Lower lobe of right lung (tissue), 2 donors: ENCODE measurements around the gene HELZ2. TPM values are rescaled to one million over a fixed set of nuclear protein-coding genes. Genes with fewer than 3 reads are reported as not detected.
A peak's percentile ranks its signal among the peaks of the same experiment; 100 is the strongest.

Source experiments
- ATAC-seq, 2 donors: fragments of 200-7000 bp; cut with Tn5 transposase; one replicate each; pipeline ENCODE4 v1.9.1; 2020 to 2022; ENCODE audit warnings: mild to moderate bottlenecking in 2 of 2, moderate library complexity in 2 of 2
- DNase-seq: peaks from one replicate; pipeline ENCODE4 v3.0.0-alpha.2; 2020
- H3K27ac ChIP-seq: fragments of 200-600 bp; one replicate; pipeline ENCODE4 v1.8.0; 2022
- H3K27me3 ChIP-seq: fragments of 200-600 bp; one replicate; pipeline ENCODE4 v1.8.0; 2022; ENCODE audit warnings: low read depth
- H3K36me3 ChIP-seq: fragments of 200-600 bp; one replicate; pipeline ENCODE4 v1.8.0; 2022; ENCODE audit warnings: mild to moderate bottlenecking
- H3K4me1 ChIP-seq: fragments of 200-600 bp; one replicate; pipeline ENCODE4 v1.8.0; 2022
- H3K4me3 ChIP-seq: fragments of 200-600 bp; one replicate; pipeline ENCODE4 v1.8.0; 2022; ENCODE audit warnings: mild to moderate bottlenecking
- H3K9me3 ChIP-seq: fragments of 200-600 bp; one replicate; pipeline ENCODE4 v1.8.0; 2022
- CTCF ChIP-seq: fragments of 200-600 bp; IDR thresholded peaks from one replicate; pipeline ENCODE4 v1.8.0; 2022; ENCODE audit warnings: antibody characterized with exemption, mild to moderate bottlenecking
- intact Hi-C: fragments of 100-400 bp; cut with DNase I; formaldehyde crosslinking; loops from one replicate; pipeline ENCODE4 v1.11.0; 2022
- total RNA-seq: library from RNA; stranded (reverse); fragmentation: NEBNext Ultra II Directional; extraction: Animal tissue kit (Norgen Biotek cat#: 25700); gene quantifications from one replicate; pipeline ENCODE4 v1.2.1, GENCODE V29; 2021
- donor health status: DM: no; HTN: yes; CAD: no; lungs with severe emphysema.

HELZ2 gene
- total RNA-seq, 1 donor from 2014 or later: 59.6 TPM

DNA sequence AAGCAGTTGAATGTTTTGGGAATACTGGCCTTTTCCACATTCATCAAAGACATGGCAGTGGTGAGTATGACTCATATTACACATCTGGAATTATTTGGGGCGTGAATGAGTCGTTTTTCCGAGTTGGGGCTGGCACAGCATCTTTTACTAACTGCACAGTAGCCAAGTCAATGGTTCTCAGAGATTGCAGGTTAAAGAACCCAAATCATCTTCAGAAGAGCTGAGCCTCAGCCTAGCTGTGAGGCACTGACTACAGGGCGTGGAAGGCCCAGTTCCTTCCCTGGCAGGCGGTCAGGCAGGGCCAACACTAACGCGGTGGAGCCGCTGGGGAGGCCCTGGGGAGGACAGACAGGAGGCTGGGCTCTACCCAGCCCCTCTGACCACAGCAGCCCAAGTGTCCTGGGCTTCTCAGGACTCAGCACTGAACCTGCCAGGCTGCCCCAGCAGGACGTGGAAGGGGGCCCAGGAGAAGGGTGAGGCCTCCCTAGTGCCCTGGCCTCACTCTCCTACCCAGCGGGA is 20.1 kb upstream of the HELZ2 start:
- Histone ChIP-seq H3K36me3 (peaks cover 86% of the 10 kb centered on the region), H3K27me3 (no peaks in the 10 kb centered on the region), H3K4me1 (no peaks in the 10 kb centered on the region), H3K4me3 (no peak overlapping the region), H3K9me3 (no peaks in the 10 kb centered on the region), H3K27ac (no peak overlapping the region)
- ATAC-seq (no peak), DNase-seq (no peak)
- TF ChIP-seq CTCF: no peak
- intact Hi-C loops: no loop called here

DNA sequence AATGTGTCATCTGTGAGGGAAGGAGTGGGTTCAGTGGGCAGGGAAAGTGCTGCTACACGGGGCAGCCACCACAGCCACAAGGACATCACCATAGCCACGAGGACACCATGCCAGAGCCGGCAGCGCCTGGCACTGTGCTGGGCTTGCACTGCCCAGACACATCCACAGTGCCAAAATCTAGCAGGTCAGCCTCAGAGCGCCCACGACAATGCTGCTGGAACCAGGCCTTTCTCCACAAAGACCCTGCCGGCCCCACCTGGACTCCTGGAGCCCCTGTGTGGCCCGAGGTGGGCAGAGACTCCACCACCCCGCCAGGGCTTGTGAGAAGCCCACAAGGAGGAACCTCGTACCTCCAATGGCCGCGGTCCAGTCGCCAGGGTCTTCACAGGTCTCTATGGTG is 18.6 kb upstream of the HELZ2 start:
- Histone ChIP-seq H3K36me3 (peaks cover 83% of the 10 kb centered on the region), H3K4me3 (no peak overlapping the region), H3K9me3 (no peaks in the 10 kb centered on the region), H3K27ac (no peak overlapping the region), H3K27me3 (no peaks in the 10 kb centered on the region), H3K4me1 (no peaks in the 10 kb centered on the region)
- peak; percentile 41 for DNase-seq
- no peak for TF ChIP-seq CTCF
- ATAC-seq: no peak
- intact Hi-C loops: no loop called here

DNA sequence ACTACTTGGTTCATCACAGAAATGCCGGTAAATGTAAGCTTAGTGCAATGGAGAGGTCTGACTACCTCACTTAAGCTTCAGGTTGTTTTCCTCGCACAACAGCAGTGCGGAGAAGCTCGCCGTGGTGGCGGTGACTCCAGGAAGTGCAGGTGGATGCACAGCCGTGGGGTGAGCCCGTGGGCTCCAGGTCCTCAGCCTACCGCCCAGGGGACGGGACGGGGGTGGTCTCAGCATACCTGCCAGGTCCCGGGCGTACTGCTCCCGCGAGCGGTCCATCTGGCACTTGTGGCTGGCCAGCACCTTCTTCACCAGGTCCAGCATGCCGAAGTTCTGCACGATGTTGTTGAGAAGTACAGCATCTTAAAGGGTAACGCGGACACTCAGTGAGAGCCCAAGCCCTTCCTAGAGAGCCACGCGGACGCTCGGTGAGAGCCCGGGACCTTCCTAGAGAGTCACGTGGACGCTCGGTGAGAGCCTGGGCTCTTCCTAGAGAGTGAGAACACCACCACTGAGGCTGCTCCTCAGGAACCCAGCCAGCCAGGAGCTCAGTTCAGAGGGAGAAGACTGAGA is 17.8 kb upstream of the HELZ2 start:
- H3K4me3 ChIP-seq: no peak overlapping the region
- DNase-seq (no peak), ATAC-seq (no peak)
- peaks cover 77% of the 10 kb centered on the region for H3K36me3 ChIP-seq
- no peaks in the 10 kb centered on the region for H3K4me1 ChIP-seq
- H3K9me3 ChIP-seq: no peaks in the 10 kb centered on the region
- no peak for TF ChIP-seq CTCF
- no peak overlapping the region for H3K27ac ChIP-seq
- H3K27me3 ChIP-seq: no peaks in the 10 kb centered on the region
- intact Hi-C loops: no loop called here

DNA sequence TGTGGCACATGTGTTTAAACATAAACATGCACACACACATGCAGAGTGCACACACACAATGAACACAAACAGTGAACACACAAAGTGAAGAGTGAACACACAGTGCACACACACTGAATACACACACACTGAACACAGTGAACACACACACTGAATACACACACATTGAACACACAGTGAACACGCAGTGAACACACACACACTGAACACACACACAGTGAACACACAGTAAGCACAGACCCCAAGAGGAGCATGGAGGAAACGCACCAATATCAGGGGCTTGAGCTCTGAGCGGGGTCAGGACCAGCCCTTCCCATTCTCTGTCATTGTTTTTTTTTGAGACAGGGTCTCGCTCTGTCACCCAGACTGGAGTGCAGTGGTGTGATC is 17.1 kb upstream of the HELZ2 start:
- no peak overlapping the region for H3K4me3 ChIP-seq

DNA sequence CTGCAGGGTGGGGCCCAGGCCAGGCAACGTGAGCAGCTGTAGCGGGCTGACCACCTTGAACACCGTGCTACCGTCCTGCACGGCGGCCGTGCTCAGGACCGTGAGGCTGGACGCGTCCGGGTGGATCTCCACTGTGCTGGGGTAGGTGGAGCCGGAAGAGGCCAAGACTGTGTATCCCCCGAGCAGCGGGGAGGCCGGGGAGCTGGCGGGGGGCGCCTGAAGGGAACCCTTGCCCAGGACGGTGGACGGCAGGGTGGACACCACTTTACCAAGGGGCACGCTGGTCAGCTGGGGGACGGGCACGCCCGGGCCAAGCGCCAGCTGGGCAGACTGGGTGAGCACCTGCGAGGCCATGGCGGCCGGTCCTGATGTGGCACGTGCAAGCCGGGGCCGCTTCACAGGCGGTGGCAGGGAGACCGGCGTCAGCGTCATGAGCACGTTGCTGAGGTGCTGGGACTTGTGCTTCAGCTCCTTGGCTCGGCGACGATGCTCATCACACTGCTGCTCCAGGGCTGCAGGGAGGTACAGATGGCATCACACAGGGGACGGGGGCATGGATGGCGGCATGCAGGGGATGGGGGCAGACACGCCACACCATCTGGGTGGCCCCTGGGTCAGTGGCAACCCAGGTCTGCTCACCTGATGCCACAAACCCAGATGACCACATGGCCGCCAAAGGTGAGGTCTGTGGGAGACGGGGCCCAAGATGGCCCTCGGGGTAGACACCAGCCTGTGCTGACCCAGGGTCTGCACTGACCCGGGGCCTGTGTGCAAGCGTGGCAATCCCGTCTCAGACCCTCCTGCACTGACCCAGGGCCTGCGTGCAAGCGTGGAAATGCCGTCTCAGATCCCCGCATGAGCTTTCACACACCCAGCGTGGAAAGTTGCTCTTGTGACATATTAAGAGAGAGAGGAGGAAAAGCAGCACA is 16.4 kb upstream of the HELZ2 start:
- no peaks in the 10 kb centered on the region for H3K4me1 ChIP-seq
- H3K4me3 ChIP-seq: no peak overlapping the region
- no peak for TF ChIP-seq CTCF
- peak; percentile 43 for DNase-seq
- ATAC-seq: no peak
- no peaks in the 10 kb centered on the region for H3K9me3 ChIP-seq
- no peak overlapping the region for H3K27ac ChIP-seq
- intact Hi-C loops: no loop called here
- H3K36me3 ChIP-seq: peaks cover 66% of the 10 kb centered on the region
- H3K27me3 ChIP-seq: no peaks in the 10 kb centered on the region

More for the DNA sequence above, 17.1 kb upstream of the HELZ2 start:
- TF ChIP-seq CTCF: no peak
- Histone ChIP-seq H3K36me3 (peaks cover 72% of the 10 kb centered on the region), H3K27ac (no peak overlapping the region), H3K4me1 (no peaks in the 10 kb centered on the region), H3K27me3 (no peaks in the 10 kb centered on the region), H3K9me3 (no peaks in the 10 kb centered on the region)
- intact Hi-C loops: no loop called here
- DNase-seq: no peak
- no peak for ATAC-seq
